Ecto neural progenitor cell (in vitro differentiated cells): ENCODE results near the gene PLA2R1.
"Not testable (repeated sequence)": the region's sequence is repeated elsewhere in the genome, so short reads cannot be mapped to it uniquely, and the experiment has no call there.

ENCODE experiments used
- DNase-seq: peaks from one replicate; pipeline ENCODE4 v3.0.0-alpha.2; 2018; ENCODE audit warnings: low spot score

Gene PLA2R1

GRCh38 chr2:160063879-160064612, 1.6 kb upstream of the PLA2R1 start:
- DNase-seq: no peak

- DNase-seq: no peak
Measured at GRCh38 chr2:160063271-160063670, 856 bp upstream of the PLA2R1 start.

- no peak for DNase-seq
Measured at GRCh38 chr2:160061944-160062291, 497 bp downstream of the PLA2R1 start.

DNA sequence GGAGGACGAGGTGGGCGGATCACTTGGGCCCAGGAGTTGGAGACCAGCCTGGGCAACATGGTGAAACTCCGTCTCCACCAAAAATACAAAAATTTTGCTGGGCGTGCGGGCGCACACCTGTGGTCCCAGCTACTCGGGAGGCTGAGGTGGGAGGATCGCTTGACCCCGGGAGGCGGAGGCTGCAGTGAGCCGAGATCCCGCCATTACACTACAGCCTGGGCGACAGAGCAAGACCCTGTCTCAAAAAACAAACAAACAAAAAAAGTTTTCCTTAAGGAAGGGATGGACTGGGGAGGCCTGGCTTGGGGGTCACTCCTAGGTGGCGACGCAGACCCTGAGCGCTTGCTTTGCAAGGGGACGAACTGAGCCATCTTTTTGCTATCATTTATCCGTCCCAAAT, 882 bp downstream of the PLA2R1 start:
- no peak for DNase-seq

DNA sequence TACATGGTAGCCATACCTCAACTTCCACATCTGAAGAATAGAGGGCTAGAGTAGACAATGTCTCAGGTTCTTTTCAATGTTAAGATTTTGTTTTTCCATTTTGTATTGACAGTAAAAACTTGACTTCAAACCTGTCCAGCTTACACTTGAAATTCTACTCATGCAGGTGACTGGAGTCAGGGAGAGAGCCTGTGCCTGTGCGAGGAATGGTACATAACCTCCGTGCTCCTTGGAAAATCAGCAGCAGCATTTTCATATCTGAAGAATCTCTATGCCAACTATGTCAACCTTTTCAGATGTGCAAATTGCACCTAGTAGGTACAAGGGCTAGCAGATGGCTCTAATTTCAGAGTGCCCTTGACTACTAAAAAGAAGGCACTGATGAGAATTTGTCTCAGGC, 2.1 kb downstream of the PLA2R1 start:
- no peak for DNase-seq

GRCh38 chr2:160057356-160057755, 5.1 kb downstream of the PLA2R1 start:
- no peak for DNase-seq

GRCh38 chr2:160055726-160056108, 6.7 kb downstream of the PLA2R1 start:
- DNase-seq: no peak

DNA sequence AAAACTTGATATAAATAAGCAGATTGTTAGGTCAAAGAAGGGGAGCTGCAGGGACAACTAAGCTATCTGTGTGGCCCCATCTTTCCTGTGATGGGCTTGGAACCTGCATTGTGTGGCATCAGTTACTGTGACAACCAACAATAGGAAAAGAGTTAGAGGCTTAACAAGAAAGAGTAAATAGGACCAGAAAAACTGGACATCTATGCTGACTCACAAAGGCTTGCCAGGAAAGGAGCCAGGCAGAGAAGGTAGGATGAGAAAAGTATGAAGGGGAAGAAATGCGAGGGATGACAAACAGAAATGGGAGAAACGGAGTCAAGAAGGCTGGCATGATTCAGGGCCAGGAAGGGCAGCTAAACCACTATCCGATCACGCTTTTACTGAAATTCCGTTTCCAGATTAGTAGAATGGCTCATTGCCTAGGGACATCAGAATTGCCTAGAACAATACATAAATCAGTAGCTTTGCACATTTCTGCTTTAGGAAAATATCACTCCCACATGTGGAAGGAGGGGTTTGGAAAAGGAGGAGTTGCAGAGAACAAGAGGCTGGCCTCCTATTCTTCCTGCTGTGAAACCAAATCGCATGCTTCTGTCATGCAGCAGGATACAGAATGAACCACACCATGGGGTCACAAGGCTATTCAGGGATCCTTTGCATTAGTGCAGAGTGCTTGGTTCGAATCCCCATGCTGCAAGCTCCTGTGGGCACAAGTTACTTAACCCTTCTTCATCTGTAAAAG, 7.3 kb downstream of the PLA2R1 start:
- DNase-seq: no peak

DNA sequence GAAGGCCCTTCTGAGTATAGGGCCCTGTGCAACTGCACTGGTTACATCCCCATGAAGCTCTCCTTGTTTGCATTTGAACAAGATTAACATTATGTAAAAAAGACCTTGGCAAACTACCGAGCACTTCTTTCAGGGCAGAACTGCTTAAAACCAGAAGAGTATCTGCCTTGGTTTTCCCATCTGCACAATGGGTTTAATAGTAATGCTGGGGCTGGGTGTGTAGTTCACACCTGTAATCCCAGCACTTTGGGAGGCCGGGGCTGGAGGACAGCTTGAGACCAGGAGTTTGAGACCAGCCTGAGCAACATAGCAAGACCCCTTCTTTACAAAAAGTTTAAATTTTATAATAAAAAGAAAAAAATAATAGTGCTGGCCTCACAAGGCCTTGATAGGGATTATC, 8.5 kb downstream of the PLA2R1 start:
- DNase-seq: no peak

GRCh38 chr2:160052531-160052930, 9.9 kb downstream of the PLA2R1 start:
- no peak for DNase-seq

GRCh38 chr2:160051371-160051800, 11.0 kb downstream of the PLA2R1 start:
- DNase-seq: no peak

DNA sequence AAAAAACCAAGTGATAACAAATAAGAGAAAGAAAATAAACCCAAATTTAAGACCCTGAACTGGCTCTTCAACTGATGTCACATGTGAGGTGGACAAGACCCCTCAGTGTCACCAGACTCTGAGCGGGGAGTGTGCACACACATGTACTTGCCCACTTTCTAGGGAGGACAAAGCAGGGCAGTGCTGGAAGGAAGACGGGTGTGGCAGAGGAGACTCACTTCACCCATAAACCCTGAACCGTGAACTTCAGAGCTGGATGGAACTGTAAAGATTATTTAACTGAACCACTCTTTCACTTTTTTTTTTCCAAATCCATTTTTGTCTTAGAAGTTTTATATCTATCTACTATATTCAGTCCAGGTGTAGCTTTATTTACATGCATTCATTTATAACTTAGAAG, 12.3 kb downstream of the PLA2R1 start:
- DNase-seq: no peak

- DNase-seq: no peak
Measured at GRCh38 chr2:160045703-160046210, 16.7 kb downstream of the PLA2R1 start.

GRCh38 chr2:160044728-160045127, 17.7 kb downstream of the PLA2R1 start:
- no peak for DNase-seq

DNA sequence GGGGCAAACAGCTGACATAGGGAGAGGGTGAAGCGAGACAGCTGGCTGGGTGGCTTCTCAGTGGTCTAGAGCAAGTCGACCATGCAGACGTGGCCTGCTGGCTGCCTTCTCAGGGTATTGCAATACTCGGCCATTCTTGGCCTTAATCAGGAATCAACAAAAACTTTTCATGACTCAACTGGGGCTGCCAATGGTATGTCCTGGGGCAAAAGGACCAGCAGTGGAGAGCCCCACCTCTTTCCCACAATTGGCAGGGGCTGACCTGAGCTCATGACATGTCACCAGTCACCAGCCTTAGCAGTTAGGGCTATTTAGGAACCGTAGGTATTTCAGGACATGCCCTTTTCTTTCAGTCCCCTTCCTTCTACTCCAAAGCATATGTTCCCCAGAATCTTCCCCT, 19.1 kb downstream of the PLA2R1 start:
- DNase-seq: no peak

GRCh38 chr2:160042054-160042453, 20.4 kb downstream of the PLA2R1 start:
- no peak for DNase-seq

DNA sequence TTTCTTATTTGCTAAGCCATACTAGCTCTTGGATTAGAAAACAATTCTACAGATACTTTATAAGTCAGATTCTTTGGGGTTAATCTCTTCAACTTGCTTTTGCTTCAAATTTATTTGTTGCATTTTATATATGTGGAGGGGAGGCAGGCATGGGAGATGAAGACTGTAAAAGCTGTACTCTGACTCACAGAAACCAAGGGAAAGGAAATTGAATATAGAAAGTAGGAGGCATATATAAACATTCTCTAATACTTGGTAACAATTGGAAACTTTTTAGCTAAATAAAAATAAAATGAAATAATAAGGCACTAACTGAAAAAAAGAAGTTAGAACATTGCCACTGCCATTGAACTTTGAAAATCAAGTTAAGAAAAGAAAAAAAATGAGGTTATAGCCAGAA, 21.3 kb downstream of the PLA2R1 start:
- DNase-seq: no peak

DNA sequence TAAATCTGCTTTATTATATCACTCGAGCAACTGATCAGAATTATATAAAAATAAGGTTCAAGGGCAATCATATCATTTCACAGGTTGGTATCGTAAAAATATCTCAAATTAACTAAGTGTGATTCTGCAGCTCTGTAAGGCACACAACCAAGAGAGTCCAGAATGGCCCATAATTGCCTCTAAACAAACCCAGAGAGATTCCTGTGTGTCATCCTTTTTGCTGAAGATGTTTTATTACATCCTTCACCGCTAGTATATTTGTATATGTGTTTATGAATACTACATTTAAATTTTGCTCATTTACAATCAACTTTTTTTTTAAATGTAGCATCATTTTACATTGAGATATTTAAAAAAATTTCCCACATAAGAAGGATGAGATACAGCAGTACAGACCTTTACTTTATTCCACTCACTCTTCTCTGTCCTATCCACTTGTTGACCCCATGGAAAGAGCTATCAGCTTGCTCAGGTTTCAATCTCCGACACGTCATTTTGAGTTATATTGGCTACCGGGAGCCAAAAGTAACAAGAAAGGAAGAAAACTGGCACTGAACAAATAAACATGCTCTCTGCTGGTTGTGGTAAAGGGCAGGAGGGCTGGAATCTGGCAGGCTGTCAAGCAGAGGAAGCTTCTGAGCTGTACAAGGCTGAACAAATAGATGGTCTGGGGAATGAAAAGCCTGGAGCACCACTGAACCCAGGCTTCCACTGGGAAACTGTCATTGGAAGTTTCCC, 23.1 kb downstream of the PLA2R1 start:
- DNase-seq: no peak

GRCh38 chr2:160038662-160039061, 23.8 kb downstream of the PLA2R1 start:
- not testable (repeated sequence) for DNase-seq

GRCh38 chr2:160036736-160037135, 25.7 kb downstream of the PLA2R1 start:
- DNase-seq: no peak

DNA sequence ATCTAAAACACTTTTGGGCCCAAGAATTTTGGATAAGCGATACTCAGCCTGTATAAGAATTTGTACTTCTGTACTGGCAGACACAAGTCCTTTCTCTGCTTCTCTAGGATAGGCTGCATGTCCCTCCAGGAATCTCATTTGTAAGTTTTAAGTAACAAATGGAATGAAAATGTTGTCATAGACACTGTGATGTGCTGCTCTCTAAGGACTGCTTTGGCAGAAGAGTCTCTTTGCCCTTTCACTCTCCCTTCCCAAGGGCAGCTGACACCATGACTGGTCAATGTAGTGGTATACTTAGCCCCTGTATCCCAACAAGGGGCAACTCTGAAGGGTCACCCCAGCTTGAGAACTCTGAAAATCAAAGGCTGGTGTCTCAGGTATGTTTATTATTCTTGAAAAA, 27.3 kb downstream of the PLA2R1 start:
- no peak for DNase-seq

DNA sequence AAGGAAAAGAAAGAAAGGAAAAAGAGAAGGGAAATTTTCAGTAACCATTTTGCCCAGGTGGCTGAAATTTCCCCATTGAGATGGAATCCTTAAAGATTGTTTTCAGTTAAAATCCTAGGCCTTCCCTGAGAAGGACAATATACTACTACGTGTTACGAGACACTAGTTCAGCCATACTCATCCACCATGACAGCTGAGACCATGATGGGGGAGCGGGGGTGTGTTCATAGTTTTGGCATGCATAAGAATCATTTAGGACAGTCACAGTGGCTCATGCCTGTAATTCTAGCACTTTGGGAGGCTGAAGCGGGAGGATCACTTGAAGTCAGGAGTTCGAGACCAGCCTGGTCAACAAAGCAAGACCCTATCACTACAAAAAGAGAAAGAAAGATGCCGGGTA, 28.0 kb downstream of the PLA2R1 start:
- no peak for DNase-seq
